Mesenchymal stem cell (in vitro differentiated cells and primary cell): ENCODE data around the gene COBLL1.
A peak's percentile ranks its signal among the peaks of the same experiment; 100 is the strongest.

Source experiments
- DNase-seq: peaks from one replicate; pipeline ENCODE4 v3.0.0-alpha.2; 2013
- H2AFZ ChIP-seq: one replicate; pipeline ENCODE4 v1.6.1; 2013; ENCODE audit warnings: low read depth, mild to moderate bottlenecking, control low read depth, inconsistent platforms, low read length, moderate library complexity
- H2AK5ac ChIP-seq: 2 replicates; pipeline ENCODE4 v1.6.1; 2013; ENCODE audit warnings: low read length, moderate library complexity, mild to moderate bottlenecking, inconsistent platforms; ENCODE audit not compliant: severe bottlenecking
- H2BK120ac ChIP-seq: one replicate; pipeline ENCODE4 v1.6.1; 2013; ENCODE audit warnings: low read depth, mild to moderate bottlenecking, inconsistent platforms, low read length, moderate library complexity
- H2BK12ac ChIP-seq, 2 experiments: one replicate each; pipeline ENCODE4 v1.6.1; 2013; ENCODE audit warnings: inconsistent platforms in 2 of 2, low read length in 2 of 2, mild to moderate bottlenecking in 2 of 2, moderate library complexity in 2 of 2, control low read depth in 1 of 2
- H2BK15ac ChIP-seq: one replicate; pipeline ENCODE4 v1.6.1; 2013; ENCODE audit warnings: mild to moderate bottlenecking, low read depth, inconsistent platforms; ENCODE audit not compliant: poor library complexity, severe bottlenecking
- H2BK5ac ChIP-seq: 2 replicates; pipeline ENCODE4 v1.6.1; 2013; ENCODE audit warnings: low read depth, mild to moderate bottlenecking, low read length, control low read depth, inconsistent platforms; ENCODE audit not compliant: poor library complexity, severe bottlenecking
- H3K14ac ChIP-seq, 2 experiments: one replicate each; pipeline ENCODE4 v1.6.1; 2013; ENCODE audit warnings: inconsistent platforms in 2 of 2, low read length in 2 of 2, control low read depth in 1 of 2, mild to moderate bottlenecking in 1 of 2, moderate library complexity in 1 of 2
- H3K18ac ChIP-seq, 2 experiments: one replicate each; pipeline ENCODE4 v1.6.1; 2013; ENCODE audit warnings: inconsistent platforms in 2 of 2, low read length in 2 of 2, control low read depth in 1 of 2, low read depth in 1 of 2, mild to moderate bottlenecking in 1 of 2
- H3K23ac ChIP-seq, 2 experiments: one replicate each; pipeline ENCODE4 v1.6.1; 2013; ENCODE audit warnings: inconsistent platforms in 2 of 2, low read length in 2 of 2, mild to moderate bottlenecking in 2 of 2, moderate library complexity in 2 of 2, control low read depth in 1 of 2
- H3K27ac ChIP-seq: 2 replicates; pipeline ENCODE4 v1.5.1; 2013; ENCODE audit warnings: mild to moderate bottlenecking, moderate library complexity, low read length, control low read depth, inconsistent platforms; ENCODE audit not compliant: poor library complexity, severe bottlenecking
- H3K27me3 ChIP-seq, 2 experiments: 2 replicates each; pipeline versions ENCODE4 v1.6.1 to v1.7.0; 2013; ENCODE audit warnings: low read length in 2 of 2, mild to moderate bottlenecking in 2 of 2, moderate library complexity in 2 of 2, control low read depth in 1 of 2, inconsistent platforms in 1 of 2; ENCODE audit not compliant: control insufficient read depth in 1 of 2, insufficient read depth in 1 of 2
- H3K36me3 ChIP-seq, 2 experiments: 2 replicates each; pipeline versions ENCODE4 v1.6.1 to v1.7.0; 2013; ENCODE audit warnings: low read length in 2 of 2, control low read depth in 1 of 2, inconsistent platforms in 1 of 2, low read depth in 1 of 2, mild to moderate bottlenecking in 1 of 2; ENCODE audit not compliant: insufficient read depth in 2 of 2, control insufficient read depth in 1 of 2
- H3K4ac ChIP-seq, 2 experiments: one replicate each; pipeline ENCODE4 v1.6.1; 2013; ENCODE audit warnings: inconsistent platforms in 2 of 2, low read length in 2 of 2, mild to moderate bottlenecking in 2 of 2, moderate library complexity in 2 of 2, control low read depth in 1 of 2, low read depth in 1 of 2
- H3K4me1 ChIP-seq: 2 replicates; pipeline ENCODE4 v1.6.1; 2013; ENCODE audit warnings: low read depth, low read length, control low read depth; ENCODE audit not compliant: control insufficient read depth, insufficient read depth
- H3K4me2 ChIP-seq: 2 replicates; pipeline ENCODE4 v1.6.1; 2013; ENCODE audit warnings: low read length, mild to moderate bottlenecking, inconsistent platforms; ENCODE audit not compliant: poor library complexity, severe bottlenecking
- H3K4me3 ChIP-seq, 2 experiments: 2 replicates each; pipeline versions ENCODE4 v1.5.1 to v1.7.0; 2013; ENCODE audit warnings: low read length in 2 of 2, mild to moderate bottlenecking in 2 of 2, control low read depth in 1 of 2, low read depth in 1 of 2; ENCODE audit not compliant: insufficient read depth in 1 of 2
- H3K79me1 ChIP-seq: replicated peaks from 2 replicates; pipeline ENCODE4 v1.6.1; 2013; ENCODE audit warnings: mild to moderate bottlenecking, control low read depth, low read length, inconsistent platforms; ENCODE audit not compliant: poor library complexity, severe bottlenecking
- H3K9ac ChIP-seq: 2 replicates; pipeline ENCODE4 v1.7.0; 2013; ENCODE audit warnings: mild to moderate bottlenecking, low read length, moderate library complexity
- H3K9me3 ChIP-seq: 2 replicates; pipeline ENCODE4 v1.7.0; 2013; ENCODE audit warnings: mild to moderate bottlenecking, low read length; ENCODE audit not compliant: control insufficient read depth
- H4K8ac ChIP-seq: one replicate; pipeline ENCODE4 v1.6.1; 2013; ENCODE audit warnings: inconsistent platforms, mild to moderate bottlenecking, low read length, moderate library complexity
- H4K91ac ChIP-seq: one replicate; pipeline ENCODE4 v1.6.1; 2013; ENCODE audit warnings: mild to moderate bottlenecking, low read length, inconsistent platforms
- WGBS: methylation state at CpG from one replicate; pipeline ENCODE4 v1.1.7; 2013; ENCODE audit warnings: mixed read lengths; 5-methylcytosine and 5-hydroxymethylcytosine counted together

The COBLL1 gene

GRCh38 chr2:164696634-164697033, 145.0 kb downstream of the COBLL1 start:
- Histone ChIP-seq H3K9me3 (no peaks in the 10 kb centered on the region), H3K23ac (no peak overlapping the region), H3K4me3 (no peak overlapping the region), H3K4me2 (no peak overlapping the region), H3K14ac (no peak overlapping the region), H3K27ac (peak overlapping the region; percentile 21), H2BK120ac (no peak overlapping the region), H3K4ac (no peak overlapping the region), H2BK15ac (no peak overlapping the region), H2BK12ac (no peak overlapping the region), H3K4me1 (peaks cover 3% of the 10 kb centered on the region), H2AK5ac (no peak overlapping the region), H3K79me1 (peaks cover 7% of the 10 kb centered on the region), H4K91ac (no peak overlapping the region), H2BK5ac (no peak overlapping the region), H3K18ac (no peak overlapping the region), H2AFZ (no peak overlapping the region), H3K9ac (no peak overlapping the region), H3K36me3 (peaks cover 6 to 8% of the 10 kb centered on the region in 2 experiments), H4K8ac (no peak overlapping the region), H3K27me3 (no peaks in the 10 kb centered on the region)
- no peak for DNase-seq
- WGBS: 100% methylated on average over 1 of the region's 1 CpG

GRCh38 chr2:164694275-164694695, 147.3 kb downstream of the COBLL1 start:
- Histone ChIP-seq H4K8ac (no peak overlapping the region), H2AFZ (no peak overlapping the region), H3K4me2 (no peak overlapping the region), H4K91ac (no peak overlapping the region), H3K79me1 (peaks cover 9% of the 10 kb centered on the region), H3K27ac (no peak overlapping the region), H3K23ac (no peak overlapping the region), H3K4ac (no peak overlapping the region), H3K36me3 (peaks cover 11 to 15% of the 10 kb centered on the region in 2 experiments), H3K9ac (no peak overlapping the region), H3K4me1 (peaks cover 3% of the 10 kb centered on the region), H3K4me3 (no peak overlapping the region), H2BK120ac (no peak overlapping the region), H3K18ac (no peak overlapping the region), H3K9me3 (no peaks in the 10 kb centered on the region), H2BK15ac (no peak overlapping the region), H2BK12ac (no peak overlapping the region), H2AK5ac (peak overlapping the region; percentile 26), H3K27me3 (no peaks in the 10 kb centered on the region), H3K14ac (no peak overlapping the region), H2BK5ac (no peak overlapping the region)
- DNase-seq: no peak
- WGBS: 85% methylated on average over 6 of the region's 6 CpGs

- Histone ChIP-seq H3K4me3 (no peak overlapping the region), H3K9me3 (no peaks in the 10 kb centered on the region), H3K14ac (no peak overlapping the region), H3K4ac (no peak overlapping the region), H2AFZ (no peak overlapping the region), H3K4me2 (no peak overlapping the region), H3K4me1 (peaks cover 3% of the 10 kb centered on the region), H2AK5ac (no peak overlapping the region), H4K91ac (no peak overlapping the region), H4K8ac (no peak overlapping the region), H3K27me3 (no peaks in the 10 kb centered on the region), H2BK15ac (no peak overlapping the region), H3K79me1 (peaks cover 9% of the 10 kb centered on the region), H2BK120ac (no peak overlapping the region), H3K9ac (no peak overlapping the region), H2BK12ac (no peak overlapping the region), H3K36me3 (peaks cover 11 to 15% of the 10 kb centered on the region in 2 experiments), H2BK5ac (no peak overlapping the region), H3K18ac (no peak overlapping the region), H3K23ac (no peak overlapping the region), H3K27ac (no peak overlapping the region)
- DNase-seq: no peak
Measured at GRCh38 chr2:164693834-164694233, 147.8 kb downstream of the COBLL1 start.

- Histone ChIP-seq H3K18ac (no peak overlapping the region), H4K91ac (no peak overlapping the region), H3K27me3 (no peaks in the 10 kb centered on the region), H3K79me1 (peaks cover 9% of the 10 kb centered on the region), H3K9me3 (no peaks in the 10 kb centered on the region), H3K4me2 (no peak overlapping the region), H2BK15ac (no peak overlapping the region), H2BK120ac (no peak overlapping the region), H3K23ac (no peak overlapping the region), H3K4ac (no peak overlapping the region), H3K27ac (no peak overlapping the region), H2BK12ac (no peak overlapping the region), H3K4me3 (no peak overlapping the region), H3K36me3 (peaks cover 11 to 15% of the 10 kb centered on the region in 2 experiments), H2AFZ (no peak overlapping the region), H2AK5ac (no peak overlapping the region), H3K9ac (no peak overlapping the region), H3K14ac (no peak overlapping the region), H3K4me1 (peaks cover 3% of the 10 kb centered on the region), H4K8ac (no peak overlapping the region), H2BK5ac (no peak overlapping the region)
- no peak for DNase-seq
Measured at GRCh38 chr2:164693390-164693789, 148.2 kb downstream of the COBLL1 start.
